ENCODE measurements around the gene CCDC54.

CCDC54 gene

DNA sequence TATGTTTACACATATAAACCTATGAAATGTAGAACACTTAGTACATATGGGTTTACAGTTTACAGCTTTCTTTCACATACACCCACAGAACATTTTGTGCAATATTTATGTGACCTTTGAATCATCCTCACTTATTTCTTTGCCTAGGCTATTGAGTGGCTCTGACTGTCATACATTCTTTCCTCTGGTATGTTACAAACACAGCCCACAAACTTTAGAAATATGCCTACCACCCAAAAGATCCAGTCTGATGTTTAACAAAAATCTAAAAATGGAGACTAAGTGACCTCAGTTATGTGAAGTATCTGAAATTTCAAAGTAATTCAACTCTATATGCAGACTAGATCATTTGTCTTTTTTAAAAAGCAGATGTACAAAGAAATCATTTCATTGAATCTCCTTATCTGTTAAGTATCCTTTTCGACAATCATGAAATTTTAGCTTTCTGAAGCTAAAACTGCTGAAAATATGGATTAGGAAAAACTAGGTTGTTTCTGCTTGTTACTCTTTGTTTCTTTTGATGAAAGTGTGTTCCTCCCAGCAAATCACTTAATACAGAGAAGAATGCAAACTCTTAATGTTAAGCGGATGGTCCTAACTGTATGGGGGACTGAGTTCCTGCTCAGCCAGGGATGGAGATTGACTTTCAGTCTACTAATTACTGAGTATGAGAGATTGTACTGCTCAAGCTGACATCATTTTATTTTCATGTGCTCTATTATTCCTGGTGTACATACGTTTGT lies 27.7 kb downstream of the CCDC54 start:
- H3K14ac ChIP-seq (ENCODE audit: low read length in 2 of 2) = no peak overlapping the region
- H3K4me1 ChIP-seq (ENCODE audit: control insufficient read depth, insufficient read depth, low read depth, low read length) = no peaks in the 10 kb centered on the region
- no peaks in the 10 kb centered on the region for H3K36me3 ChIP-seq (ENCODE audit: control insufficient read depth in 1 of 2, insufficient read depth in 2 of 2, low read depth in 1 of 2, low read length in 2 of 2)
- H4K91ac ChIP-seq (ENCODE audit: low read length) = no peak overlapping the region
- H3K79me1 ChIP-seq (replicated peaks; ENCODE audit: low read length, poor library complexity, severe bottlenecking) = no peaks in the 10 kb centered on the region
- H3K4me2 ChIP-seq (ENCODE audit: low read length, poor library complexity, severe bottlenecking) = no peak overlapping the region
- no peaks in the 10 kb centered on the region for H3K27me3 ChIP-seq (ENCODE audit: control insufficient read depth in 1 of 2, insufficient read depth in 1 of 2, low read length in 2 of 2)
- H3K9me3 ChIP-seq (ENCODE audit: control insufficient read depth, low read length) = peaks cover 4% of the 10 kb centered on the region
- no peak overlapping the region for H2BK120ac ChIP-seq (ENCODE audit: low read depth, low read length)
- no peak overlapping the region for H3K4ac ChIP-seq (ENCODE audit: low read depth in 1 of 2, low read length in 2 of 2)
- DNase-seq = peak; percentile 61
- H3K27ac ChIP-seq (ENCODE audit: low read length, poor library complexity, severe bottlenecking) = peak overlapping the region; percentile 70
- no peak overlapping the region for H2BK5ac ChIP-seq (ENCODE audit: low read depth, low read length, poor library complexity, severe bottlenecking)
- H2BK12ac ChIP-seq (ENCODE audit: low read length in 2 of 2) = no peak overlapping the region
- H4K8ac ChIP-seq (ENCODE audit: low read length) = no peak overlapping the region
- H2AK5ac ChIP-seq (ENCODE audit: low read length, severe bottlenecking) = no peak overlapping the region
- H3K23ac ChIP-seq (ENCODE audit: low read length in 2 of 2) = no peak overlapping the region
- H2BK15ac ChIP-seq (ENCODE audit: low read depth, poor library complexity, severe bottlenecking) = no peak overlapping the region
- H3K18ac ChIP-seq (ENCODE audit: low read depth in 1 of 2, low read length in 2 of 2) = no peak overlapping the region
- peak overlapping the region; percentile 41 for H3K9ac ChIP-seq (ENCODE audit: low read length)
- H2AFZ ChIP-seq (ENCODE audit: low read depth, low read length) = no peak overlapping the region
- 60% methylated on average over 2 of the region's 3 CpGs for WGBS
- no peak overlapping the region for H3K4me3 ChIP-seq (ENCODE audit: insufficient read depth in 1 of 2, low read depth in 1 of 2, low read length in 2 of 2)

DNA sequence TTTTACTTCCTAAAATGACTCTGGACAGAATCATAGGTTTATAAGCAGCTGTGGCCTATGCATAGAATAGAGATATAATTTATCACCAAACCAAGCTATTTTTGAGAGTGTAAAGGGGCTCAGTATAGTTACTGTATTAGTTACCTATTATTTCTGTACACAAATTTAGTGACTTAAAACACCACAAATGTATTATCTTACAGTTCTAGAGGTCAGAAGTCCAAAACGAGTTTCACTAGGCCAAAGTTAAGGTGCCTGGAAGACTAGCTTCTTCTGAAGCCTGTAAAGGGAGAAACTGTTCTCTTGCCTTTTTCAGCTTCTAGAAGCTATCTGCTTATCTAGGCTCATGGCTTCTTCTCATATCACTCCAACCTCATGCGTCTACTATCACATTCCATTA lies 30.1 kb downstream of the CCDC54 start:
- Histone ChIP-seq H2AK5ac (ENCODE audit: low read length, severe bottlenecking) (no peak overlapping the region), H3K4me1 (ENCODE audit: control insufficient read depth, insufficient read depth, low read depth, low read length) (no peaks in the 10 kb centered on the region), H3K14ac (ENCODE audit: low read length in 2 of 2) (no peak overlapping the region), H4K91ac (ENCODE audit: low read length) (no peak overlapping the region), H3K9ac (ENCODE audit: low read length) (no peak overlapping the region), H3K4ac (ENCODE audit: low read depth in 1 of 2, low read length in 2 of 2) (no peak overlapping the region), H4K8ac (ENCODE audit: low read length) (no peak overlapping the region), H3K4me2 (ENCODE audit: low read length, poor library complexity, severe bottlenecking) (no peak overlapping the region), H2AFZ (ENCODE audit: low read depth, low read length) (no peak overlapping the region), H2BK15ac (ENCODE audit: low read depth, poor library complexity, severe bottlenecking) (no peak overlapping the region), H2BK5ac (ENCODE audit: low read depth, low read length, poor library complexity, severe bottlenecking) (no peak overlapping the region), H2BK120ac (ENCODE audit: low read depth, low read length) (no peak overlapping the region), H2BK12ac (ENCODE audit: low read length in 2 of 2) (no peak overlapping the region), H3K9me3 (ENCODE audit: control insufficient read depth, low read length) (peaks cover 4% of the 10 kb centered on the region), H3K27ac (ENCODE audit: low read length, poor library complexity, severe bottlenecking) (no peak overlapping the region), H3K4me3 (ENCODE audit: insufficient read depth in 1 of 2, low read depth in 1 of 2, low read length in 2 of 2) (no peak overlapping the region), H3K79me1 (replicated peaks; ENCODE audit: low read length, poor library complexity, severe bottlenecking) (no peaks in the 10 kb centered on the region), H3K36me3 (ENCODE audit: control insufficient read depth in 1 of 2, insufficient read depth in 2 of 2, low read depth in 1 of 2, low read length in 2 of 2) (no peaks in the 10 kb centered on the region), H3K27me3 (ENCODE audit: control insufficient read depth in 1 of 2, insufficient read depth in 1 of 2, low read length in 2 of 2) (no peaks in the 10 kb centered on the region), H3K23ac (ENCODE audit: low read length in 2 of 2) (no peak overlapping the region), H3K18ac (ENCODE audit: low read depth in 1 of 2, low read length in 2 of 2) (no peak overlapping the region)
- DNase-seq = no peak
- 43% methylated on average over 2 of the region's 2 CpGs for WGBS

GRCh38 chr3:107408513-107408912 lies 31.3 kb downstream of the CCDC54 start:
- Histone ChIP-seq H3K18ac (ENCODE audit: low read depth in 1 of 2, low read length in 2 of 2) (no peak overlapping the region), H2BK15ac (ENCODE audit: low read depth, poor library complexity, severe bottlenecking) (peak overlapping the region; percentile 73), H2AFZ (ENCODE audit: low read depth, low read length) (no peak overlapping the region), H3K36me3 (ENCODE audit: control insufficient read depth in 1 of 2, insufficient read depth in 2 of 2, low read depth in 1 of 2, low read length in 2 of 2) (no peaks in the 10 kb centered on the region), H3K27ac (ENCODE audit: low read length, poor library complexity, severe bottlenecking) (no peak overlapping the region), H3K4me1 (ENCODE audit: control insufficient read depth, insufficient read depth, low read depth, low read length) (no peaks in the 10 kb centered on the region), H4K91ac (ENCODE audit: low read length) (peak overlapping the region; percentile 27), H3K14ac (ENCODE audit: low read length in 2 of 2) (no peak overlapping the region), H4K8ac (ENCODE audit: low read length) (no peak overlapping the region), H3K9me3 (ENCODE audit: control insufficient read depth, low read length) (peaks cover 4% of the 10 kb centered on the region), H2AK5ac (ENCODE audit: low read length, severe bottlenecking) (no peak overlapping the region), H2BK12ac (ENCODE audit: low read length in 2 of 2) (no peak overlapping the region), H3K4me2 (ENCODE audit: low read length, poor library complexity, severe bottlenecking) (no peak overlapping the region), H3K23ac (ENCODE audit: low read length in 2 of 2) (no peak overlapping the region), H2BK120ac (ENCODE audit: low read depth, low read length) (no peak overlapping the region), H3K27me3 (ENCODE audit: control insufficient read depth in 1 of 2, insufficient read depth in 1 of 2, low read length in 2 of 2) (no peaks in the 10 kb centered on the region), H2BK5ac (ENCODE audit: low read depth, low read length, poor library complexity, severe bottlenecking) (no peak overlapping the region), H3K9ac (ENCODE audit: low read length) (no peak overlapping the region), H3K4me3 (ENCODE audit: insufficient read depth in 1 of 2, low read depth in 1 of 2, low read length in 2 of 2) (no peak overlapping the region), H3K4ac (ENCODE audit: low read depth in 1 of 2, low read length in 2 of 2) (no peak overlapping the region), H3K79me1 (replicated peaks; ENCODE audit: low read length, poor library complexity, severe bottlenecking) (no peaks in the 10 kb centered on the region)
- 99% methylated on average over 5 of the region's 5 CpGs for WGBS
- DNase-seq = no peak

- Histone ChIP-seq H3K79me1 (replicated peaks; ENCODE audit: low read length, poor library complexity, severe bottlenecking) (no peaks in the 10 kb centered on the region), H3K4me1 (ENCODE audit: control insufficient read depth, insufficient read depth, low read depth, low read length) (no peaks in the 10 kb centered on the region), H2AFZ (ENCODE audit: low read depth, low read length) (no peak overlapping the region), H2BK5ac (ENCODE audit: low read depth, low read length, poor library complexity, severe bottlenecking) (no peak overlapping the region), H3K27me3 (ENCODE audit: control insufficient read depth in 1 of 2, insufficient read depth in 1 of 2, low read length in 2 of 2) (no peaks in the 10 kb centered on the region), H4K91ac (ENCODE audit: low read length) (no peak overlapping the region), H3K4me3 (ENCODE audit: insufficient read depth in 1 of 2, low read depth in 1 of 2, low read length in 2 of 2) (no peak overlapping the region), H3K9ac (ENCODE audit: low read length) (no peak overlapping the region), H3K4ac (ENCODE audit: low read depth in 1 of 2, low read length in 2 of 2) (no peak overlapping the region), H3K4me2 (ENCODE audit: low read length, poor library complexity, severe bottlenecking) (no peak overlapping the region), H3K18ac (ENCODE audit: low read depth in 1 of 2, low read length in 2 of 2) (no peak overlapping the region), H2BK15ac (ENCODE audit: low read depth, poor library complexity, severe bottlenecking) (no peak overlapping the region), H3K9me3 (ENCODE audit: control insufficient read depth, low read length) (peaks cover 4% of the 10 kb centered on the region), H2BK120ac (ENCODE audit: low read depth, low read length) (no peak overlapping the region), H3K27ac (ENCODE audit: low read length, poor library complexity, severe bottlenecking) (no peak overlapping the region), H2BK12ac (ENCODE audit: low read length in 2 of 2) (no peak overlapping the region), H4K8ac (ENCODE audit: low read length) (no peak overlapping the region), H3K14ac (ENCODE audit: low read length in 2 of 2) (no peak overlapping the region), H3K36me3 (ENCODE audit: control insufficient read depth in 1 of 2, insufficient read depth in 2 of 2, low read depth in 1 of 2, low read length in 2 of 2) (no peaks in the 10 kb centered on the region), H2AK5ac (ENCODE audit: low read length, severe bottlenecking) (no peak overlapping the region), H3K23ac (ENCODE audit: low read length in 2 of 2) (no peak overlapping the region)
- DNase-seq = no peak
- WGBS = no CpG with 5 or more reads among the region's 2 CpGs
Measured at GRCh38 chr3:107409365-107409764, 32.1 kb downstream of the CCDC54 start.

Data from mesenchymal stem cell (in vitro differentiated cells and primary cell).